Measurements from ENCODE around the gene NCL. TPM values are rescaled to one million over a fixed set of nuclear protein-coding genes. Genes with fewer than 3 reads are reported as not detected.

NCL gene
- total and polyA plus RNA-seq, 5 donors from 2014 or later, result 296 to 435 (median 333) TPM

DNA sequence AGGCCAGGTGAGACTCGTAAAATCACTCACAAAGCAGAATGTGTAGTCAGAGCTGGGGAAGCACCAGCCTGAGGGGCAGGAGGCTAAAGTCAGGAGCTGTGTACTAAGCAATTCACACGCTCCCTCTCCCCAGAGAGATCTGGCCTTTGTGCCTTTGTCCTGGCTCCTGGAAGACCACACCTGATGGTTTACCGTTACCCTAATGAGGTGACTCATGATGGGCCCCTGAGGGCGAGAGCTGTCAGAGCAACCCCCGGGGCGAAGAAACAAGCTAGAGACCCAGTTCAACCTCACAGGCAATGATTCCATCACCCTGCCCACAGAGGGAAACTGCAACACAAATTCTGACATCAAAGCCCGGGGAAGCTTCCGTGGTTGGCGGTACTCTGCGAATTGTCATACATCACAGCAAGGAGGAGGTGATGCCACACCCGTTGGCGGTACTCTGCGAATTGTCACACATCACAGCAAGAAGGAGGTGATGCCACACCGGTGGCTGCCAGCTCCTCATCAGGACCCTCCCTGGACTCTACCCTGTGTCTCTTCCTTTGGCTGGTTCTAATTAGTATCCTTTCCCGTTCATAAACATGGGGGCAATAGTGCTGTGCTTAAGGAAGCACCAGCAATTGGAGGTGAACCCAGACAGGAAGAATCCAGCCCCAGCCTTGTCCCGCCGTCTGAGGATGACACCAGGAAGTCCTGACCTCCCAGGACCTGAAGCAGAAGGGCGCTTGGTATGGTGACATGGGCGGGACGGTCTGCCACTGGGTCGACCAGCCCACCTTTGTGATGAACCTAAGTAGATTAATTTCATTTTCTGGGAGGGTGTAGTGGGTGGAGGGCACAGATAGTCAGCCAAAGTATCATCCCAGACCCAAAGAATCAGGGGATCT is 38.2 kb downstream of the NCL start:
- Histone ChIP-seq H3K9me3 (ENCODE audit: control insufficient read depth in 2 of 2, low read length in 2 of 2) (no peaks in the 10 kb centered on the region), H3K36me3 (ENCODE audit: control insufficient read depth, insufficient read depth, low read length) (no peaks in the 10 kb centered on the region), H3K27me3 (ENCODE audit: control insufficient read depth, insufficient read depth, low read length) (no peaks in the 10 kb centered on the region), H3K27ac (ENCODE audit: insufficient read depth, low read length, poor library complexity, severe bottlenecking) (no peak overlapping the region), H3K4me1 (ENCODE audit: control insufficient read depth, insufficient read depth, low read length, poor library complexity, severe bottlenecking) (no peaks in the 10 kb centered on the region), H3K4me3 (ENCODE audit: low read depth, low read length) (no peak overlapping the region)
- H3K27me3 Mint-ChIP-seq, result peaks cover 22% of the 10 kb centered on the region
- ATAC-seq (ENCODE audit: low read depth in 2 of 2), result peak in 1 of 2 donors; percentile 40
- H3K4me1 Mint-ChIP-seq, result peaks cover 0 to 4% (median 0%) of the 10 kb centered on the region in 4 donors
- no peaks in the 10 kb centered on the region for H3K36me3 Mint-ChIP-seq
- H3K4me3 Mint-ChIP-seq, result no peak overlapping the region
- DNase-seq, result peak in 2 of 3 donors; percentile 28 to 50
- H3K27ac Mint-ChIP-seq, result no peak overlapping the region
- H3K9me3 Mint-ChIP-seq, result peaks cover 0 to 4% (median 3%) of the 10 kb centered on the region in 7 donors

DNA sequence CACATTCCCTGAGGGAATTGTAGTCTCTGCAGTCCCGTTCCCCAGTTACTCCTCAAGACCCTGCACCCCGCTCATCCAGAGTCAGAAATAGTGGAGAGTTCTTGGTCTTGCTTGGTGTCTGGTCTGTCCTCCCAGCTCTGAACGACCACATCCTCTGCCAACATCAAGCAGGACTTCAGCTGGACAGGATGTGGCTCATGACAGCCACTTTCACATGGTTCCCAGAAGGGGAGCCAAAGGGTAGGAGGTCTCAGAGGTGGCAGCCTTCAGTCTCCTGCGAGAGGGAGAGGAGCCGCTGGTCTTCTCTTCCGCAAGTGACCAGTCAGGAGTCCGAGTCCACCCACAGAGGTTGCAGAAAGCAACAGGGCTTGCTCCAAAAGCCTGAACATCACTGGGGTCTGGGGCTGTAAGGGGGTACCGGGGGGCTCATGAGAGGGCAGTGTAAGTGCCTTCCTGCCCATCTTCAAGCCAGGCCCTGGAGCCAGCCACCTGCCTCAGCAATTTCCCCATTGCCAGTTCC is 38.9 kb downstream of the NCL start:
- Mint-ChIP-seq H3K4me1 (peaks cover 0 to 4% (median 0%) of the 10 kb centered on the region in 4 donors), H3K27ac (peak overlapping the region in 1 of 3 donors; percentile 71), H3K27me3 (peaks cover 15% of the 10 kb centered on the region), H3K9me3 (peaks cover 0 to 3% (median under 1%) of the 10 kb centered on the region in 7 donors), H3K4me3 (no peak overlapping the region), H3K36me3 (no peaks in the 10 kb centered on the region)
- no peak overlapping the region for H3K4me3 ChIP-seq (ENCODE audit: low read depth, low read length)
- ATAC-seq (ENCODE audit: low read depth in 2 of 2) (no peak), DNase-seq (peak in 1 of 3 donors; percentile 9)
- H3K4me1 ChIP-seq (ENCODE audit: control insufficient read depth, insufficient read depth, low read length, poor library complexity, severe bottlenecking), result no peaks in the 10 kb centered on the region
- H3K36me3 ChIP-seq (ENCODE audit: control insufficient read depth, insufficient read depth, low read length), result no peaks in the 10 kb centered on the region
- no peaks in the 10 kb centered on the region for H3K9me3 ChIP-seq (ENCODE audit: control insufficient read depth in 2 of 2, low read length in 2 of 2)
- H3K27ac ChIP-seq (ENCODE audit: insufficient read depth, low read length, poor library complexity, severe bottlenecking), result no peak overlapping the region
- H3K27me3 ChIP-seq (ENCODE audit: control insufficient read depth, insufficient read depth, low read length), result no peaks in the 10 kb centered on the region

DNA sequence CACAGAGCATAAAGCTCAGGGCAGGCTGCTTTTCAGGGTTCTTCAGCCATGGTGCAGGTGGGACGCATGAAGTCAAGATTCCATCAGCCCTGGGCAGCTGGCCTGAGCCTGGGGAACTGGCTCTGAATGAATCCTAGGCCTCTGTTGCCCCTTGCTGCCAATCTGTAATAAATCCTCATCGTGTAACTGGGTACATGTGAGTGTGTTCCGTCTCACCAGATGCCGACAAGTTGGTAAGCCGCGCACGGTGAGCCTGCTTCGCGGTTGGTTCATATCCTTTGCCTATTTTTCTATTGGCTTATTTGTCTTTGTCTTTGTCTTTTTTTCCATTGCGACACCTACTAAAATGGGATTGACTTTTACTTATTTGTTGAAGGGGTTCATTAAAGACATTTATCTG is 41.1 kb downstream of the NCL start:
- Histone ChIP-seq H3K4me1 (ENCODE audit: control insufficient read depth, insufficient read depth, low read length, poor library complexity, severe bottlenecking) (no peaks in the 10 kb centered on the region), H3K4me3 (ENCODE audit: low read depth, low read length) (no peak overlapping the region), H3K27ac (ENCODE audit: insufficient read depth, low read length, poor library complexity, severe bottlenecking) (no peak overlapping the region), H3K27me3 (ENCODE audit: control insufficient read depth, insufficient read depth, low read length) (no peaks in the 10 kb centered on the region), H3K9me3 (ENCODE audit: control insufficient read depth in 2 of 2, low read length in 2 of 2) (no peaks in the 10 kb centered on the region), H3K36me3 (ENCODE audit: control insufficient read depth, insufficient read depth, low read length) (no peaks in the 10 kb centered on the region)
- H3K4me1 Mint-ChIP-seq, result peaks cover 0 to 4% (median 0%) of the 10 kb centered on the region in 4 donors
- H3K9me3 Mint-ChIP-seq, result peaks cover 0 to 6% (median 0%) of the 10 kb centered on the region in 7 donors
- no peak overlapping the region for H3K27ac Mint-ChIP-seq
- peaks cover 9% of the 10 kb centered on the region for H3K27me3 Mint-ChIP-seq
- no peak overlapping the region for H3K4me3 Mint-ChIP-seq
- no peak for DNase-seq
- no peak for ATAC-seq (ENCODE audit: low read depth in 2 of 2)
- no peaks in the 10 kb centered on the region for H3K36me3 Mint-ChIP-seq

DNA sequence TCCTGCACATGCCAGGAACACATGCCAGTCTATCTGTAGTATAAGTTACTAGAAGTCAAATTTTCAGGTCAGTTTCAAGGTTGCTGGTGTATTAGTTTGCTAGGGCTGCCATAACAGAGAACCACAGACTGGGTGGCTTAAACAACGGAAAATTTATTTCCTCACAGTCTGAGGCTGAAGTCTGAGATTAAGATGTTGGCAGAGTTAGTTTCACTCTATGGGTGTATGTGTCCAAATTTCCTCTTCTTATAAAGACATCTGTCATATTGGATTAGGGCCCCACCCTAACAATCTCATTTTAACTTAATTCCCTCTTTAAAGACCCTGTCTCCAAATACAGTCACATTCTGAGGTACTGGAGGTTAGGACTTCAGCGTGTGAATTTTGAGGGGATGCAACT is 42.2 kb downstream of the NCL start:
- no peak overlapping the region for H3K27ac ChIP-seq (ENCODE audit: insufficient read depth, low read length, poor library complexity, severe bottlenecking)
- no peaks in the 10 kb centered on the region for H3K9me3 ChIP-seq (ENCODE audit: control insufficient read depth in 2 of 2, low read length in 2 of 2)
- no peak overlapping the region for H3K4me3 Mint-ChIP-seq
- no peaks in the 10 kb centered on the region for H3K36me3 Mint-ChIP-seq
- peaks cover 17% of the 10 kb centered on the region for H3K27me3 Mint-ChIP-seq
- H3K27ac Mint-ChIP-seq, result no peak overlapping the region
- no peak for ATAC-seq (ENCODE audit: low read depth in 2 of 2)
- peaks cover 1% of the 10 kb centered on the region for H3K27me3 ChIP-seq (ENCODE audit: control insufficient read depth, insufficient read depth, low read length)
- H3K9me3 Mint-ChIP-seq, result peaks cover 0 to 6% (median 0%) of the 10 kb centered on the region in 7 donors
- no peaks in the 10 kb centered on the region for H3K36me3 ChIP-seq (ENCODE audit: control insufficient read depth, insufficient read depth, low read length)
- no peak for DNase-seq
- no peaks in the 10 kb centered on the region for H3K4me1 ChIP-seq (ENCODE audit: control insufficient read depth, insufficient read depth, low read length, poor library complexity, severe bottlenecking)
- peaks cover 0 to 4% (median 0%) of the 10 kb centered on the region in 4 donors for H3K4me1 Mint-ChIP-seq
- no peak overlapping the region for H3K4me3 ChIP-seq (ENCODE audit: low read depth, low read length)

DNA sequence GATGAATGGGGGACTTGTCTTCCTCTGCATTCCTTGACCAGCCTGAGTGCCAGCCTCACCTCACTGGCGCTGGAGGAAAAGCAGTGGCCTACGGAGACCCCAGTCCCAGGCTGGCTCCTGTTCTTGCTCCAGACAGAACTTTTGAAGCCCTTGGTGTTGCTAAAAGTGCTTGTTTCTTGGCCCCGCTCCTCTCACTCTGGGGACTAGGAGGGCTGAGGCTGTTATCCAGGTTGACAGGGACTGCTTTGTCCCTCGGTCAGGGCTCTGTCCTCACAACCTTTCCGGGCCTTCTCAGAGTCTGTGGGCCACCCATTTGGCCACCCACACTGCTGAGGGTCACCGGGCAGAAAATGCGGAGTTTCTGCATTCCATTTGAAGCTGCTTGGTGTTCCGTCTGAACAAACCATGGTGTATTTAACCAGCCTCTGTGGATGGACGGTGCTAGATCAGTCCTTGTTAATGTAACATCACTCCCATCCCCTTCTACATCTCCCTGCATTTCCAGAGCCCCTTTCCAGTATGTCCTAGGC is 43.2 kb downstream of the NCL start:
- H3K27ac ChIP-seq (ENCODE audit: insufficient read depth, low read length, poor library complexity, severe bottlenecking), result no peak overlapping the region
- Mint-ChIP-seq H3K4me3 (no peak overlapping the region), H3K27me3 (peaks cover 19% of the 10 kb centered on the region), H3K4me1 (peaks cover 0 to 2% (median 0%) of the 10 kb centered on the region in 4 donors), H3K9me3 (peaks cover 0 to 4% (median 0%) of the 10 kb centered on the region in 7 donors), H3K27ac (no peak overlapping the region), H3K36me3 (no peaks in the 10 kb centered on the region)
- no peak overlapping the region for H3K4me3 ChIP-seq (ENCODE audit: low read depth, low read length)
- peaks cover 1% of the 10 kb centered on the region for H3K27me3 ChIP-seq (ENCODE audit: control insufficient read depth, insufficient read depth, low read length)
- H3K9me3 ChIP-seq (ENCODE audit: control insufficient read depth in 2 of 2, low read length in 2 of 2), result no peaks in the 10 kb centered on the region
- no peak for ATAC-seq (ENCODE audit: low read depth in 2 of 2)
- H3K4me1 ChIP-seq (ENCODE audit: control insufficient read depth, insufficient read depth, low read length, poor library complexity, severe bottlenecking), result no peaks in the 10 kb centered on the region
- H3K36me3 ChIP-seq (ENCODE audit: control insufficient read depth, insufficient read depth, low read length), result no peaks in the 10 kb centered on the region
- no peak for DNase-seq

DNA sequence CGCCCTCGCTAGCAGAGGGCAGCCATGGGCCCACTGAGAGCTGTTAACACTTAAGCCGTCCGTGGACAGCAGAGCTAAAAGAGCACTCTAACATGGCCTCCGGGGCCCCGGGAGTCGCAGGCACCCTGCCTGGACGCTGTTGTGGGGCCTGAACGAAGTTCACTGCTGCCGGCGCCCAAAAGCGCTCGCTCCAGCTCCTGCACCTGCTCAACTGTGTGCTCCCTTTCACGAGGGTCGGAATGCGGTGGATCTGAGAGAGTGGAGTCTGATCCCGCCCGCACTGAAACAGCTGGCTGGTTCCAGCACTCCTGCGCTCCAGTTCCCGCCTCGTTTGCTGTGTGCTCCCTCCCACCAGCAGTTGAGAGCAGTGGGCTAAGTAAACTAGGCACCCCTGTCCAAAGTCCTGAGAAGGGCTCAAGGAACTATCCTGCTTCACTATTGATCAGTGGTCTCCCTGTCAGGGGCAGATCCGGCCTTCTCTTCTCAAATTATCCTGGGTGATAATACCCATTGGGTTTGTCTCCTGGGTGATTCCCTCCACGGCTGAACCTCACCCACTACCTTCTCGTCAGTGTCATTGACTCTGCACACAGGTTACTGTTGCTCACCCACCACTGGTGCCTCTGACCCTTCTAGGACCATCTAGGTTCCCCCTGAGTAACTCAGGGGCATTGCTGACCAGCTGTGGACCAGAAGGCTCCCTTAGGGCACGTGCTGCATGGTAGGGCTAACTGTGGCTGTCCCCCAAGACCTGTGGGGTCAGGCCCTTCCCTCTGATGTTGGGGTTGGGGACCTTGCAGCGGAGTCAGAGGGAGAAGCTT is 45.3 kb downstream of the NCL start:
- ATAC-seq (ENCODE audit: low read depth in 2 of 2), result no peak
- H3K9me3 Mint-ChIP-seq, result peaks cover 0 to 4% (median 0%) of the 10 kb centered on the region in 7 donors
- peaks cover 0 to 3% (median 0%) of the 10 kb centered on the region in 4 donors for H3K4me1 Mint-ChIP-seq
- no peak overlapping the region for H3K4me3 Mint-ChIP-seq
- Histone ChIP-seq H3K27ac (ENCODE audit: insufficient read depth, low read length, poor library complexity, severe bottlenecking) (no peak overlapping the region), H3K27me3 (ENCODE audit: control insufficient read depth, insufficient read depth, low read length) (peaks cover 4% of the 10 kb centered on the region), H3K36me3 (ENCODE audit: control insufficient read depth, insufficient read depth, low read length) (no peaks in the 10 kb centered on the region), H3K9me3 (ENCODE audit: control insufficient read depth in 2 of 2, low read length in 2 of 2) (no peaks in the 10 kb centered on the region), H3K4me1 (ENCODE audit: control insufficient read depth, insufficient read depth, low read length, poor library complexity, severe bottlenecking) (no peaks in the 10 kb centered on the region), H3K4me3 (ENCODE audit: low read depth, low read length) (no peak overlapping the region)
- peaks cover 37% of the 10 kb centered on the region for H3K27me3 Mint-ChIP-seq
- H3K27ac Mint-ChIP-seq, result no peak overlapping the region
- DNase-seq, result no peak
- H3K36me3 Mint-ChIP-seq, result no peaks in the 10 kb centered on the region

GRCh38 chr2:231415029-231415428 is 49.3 kb downstream of the NCL start:
- Histone ChIP-seq H3K4me1 (ENCODE audit: control insufficient read depth, insufficient read depth, low read length, poor library complexity, severe bottlenecking) (peaks cover 11% of the 10 kb centered on the region), H3K36me3 (ENCODE audit: control insufficient read depth, insufficient read depth, low read length) (no peaks in the 10 kb centered on the region), H3K9me3 (ENCODE audit: control insufficient read depth in 2 of 2, low read length in 2 of 2) (peaks cover 3 to 11% of the 10 kb centered on the region in 2 experiments), H3K4me3 (ENCODE audit: low read depth, low read length) (no peak overlapping the region), H3K27me3 (ENCODE audit: control insufficient read depth, insufficient read depth, low read length) (peaks cover 15% of the 10 kb centered on the region), H3K27ac (ENCODE audit: insufficient read depth, low read length, poor library complexity, severe bottlenecking) (no peak overlapping the region)
- H3K36me3 Mint-ChIP-seq, result no peaks in the 10 kb centered on the region
- no peak for DNase-seq
- peaks cover 0 to 9% (median 5%) of the 10 kb centered on the region in 4 donors for H3K4me1 Mint-ChIP-seq
- no peak overlapping the region for H3K4me3 Mint-ChIP-seq
- H3K27me3 Mint-ChIP-seq, result peaks cover 59% of the 10 kb centered on the region
- ATAC-seq (ENCODE audit: low read depth in 2 of 2), result no peak
- peaks cover 0 to 6% (median 0%) of the 10 kb centered on the region in 7 donors for H3K9me3 Mint-ChIP-seq
- H3K27ac Mint-ChIP-seq, result no peak overlapping the region
